Stomach (tissue), 4 donors: ENCODE measurements around the gene RHOH.

Source experiments
- CTCF ChIP-seq, 7 experiments: fragments of 450-650 bp in 4 of 7; fragments of 200-600 bp in 3 of 7; sonication (generic) in 3 of 7; IDR thresholded peaks; one replicate each; pipeline ENCODE4 v1.5.1; 2016 to 2019; ENCODE audit warnings: antibody characterized with exemption in 7 of 7, control low read depth in 2 of 7, mild to moderate bottlenecking in 1 of 7
- POLR2AphosphoS5 ChIP-seq, 3 donors: sonication (generic); formaldehyde crosslinking; IDR thresholded peaks; one replicate each; pipeline ENCODE4 v1.6.1; 2016; ENCODE audit warnings: antibody characterized with exemption in 3 of 3

DNA sequence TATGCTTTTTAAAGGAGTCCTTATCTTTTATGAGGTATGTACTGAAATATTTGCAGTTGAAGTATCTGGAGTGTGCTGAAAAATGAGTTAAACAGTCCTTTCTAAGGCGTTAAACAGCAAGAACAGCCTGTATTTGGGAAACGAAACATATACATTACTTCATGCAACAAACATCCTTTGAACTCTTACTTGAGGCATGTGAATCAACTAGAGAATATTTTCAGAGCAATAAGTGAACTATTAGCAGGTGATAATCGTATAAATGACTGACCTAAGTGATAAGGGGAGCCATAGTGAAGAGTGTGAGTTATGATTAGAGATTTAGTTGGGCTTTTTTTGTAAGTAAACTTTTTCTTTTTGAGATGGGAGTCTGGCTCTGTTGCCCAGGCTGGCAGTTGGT, 45.9 kb upstream of the RHOH start:
- TF ChIP-seq CTCF (IDR thresholded peaks at IDR 0.05) (no peak), POLR2AphosphoS5 (IDR thresholded peaks at IDR 0.05) (no peak)
